GM20000 (cell line): ENCODE measurements around the gene SCRN1.

Source experiments
- DNase-seq: peaks from one replicate; pipeline ENCODE4 v3.0.0; 2012; ENCODE audit warnings: low spot score
- CTCF ChIP-seq: IDR thresholded peaks from 2 replicates; pipeline ENCODE4 v1.5.1; 2012; ENCODE audit warnings: mild to moderate bottlenecking, control low read depth; ENCODE audit errors: extremely low read depth, missing control alignments

Gene SCRN1

GRCh38 chr7:29918850-29919249, 70.8 kb downstream of the SCRN1 start:
- no peak for DNase-seq
- no peak for TF ChIP-seq CTCF

GRCh38 chr7:29917641-29918040, 72.0 kb downstream of the SCRN1 start:
- no peak for TF ChIP-seq CTCF
- DNase-seq, result no peak

GRCh38 chr7:29915481-29916215, 74.0 kb downstream of the SCRN1 start:
- no peak for DNase-seq
- no peak for TF ChIP-seq CTCF

GRCh38 chr7:29914180-29914579, 75.4 kb downstream of the SCRN1 start:
- TF ChIP-seq CTCF, result no peak
- no peak for DNase-seq

GRCh38 chr7:29906200-29907022, 83.2 kb downstream of the SCRN1 start:
- TF ChIP-seq CTCF, result no peak
- no peak for DNase-seq

GRCh38 chr7:29900745-29901144, 88.9 kb downstream of the SCRN1 start:
- no peak for TF ChIP-seq CTCF
- no peak for DNase-seq

- TF ChIP-seq CTCF, result no peak
Observed at GRCh38 chr7:29898301-29898700, 91.3 kb downstream of the SCRN1 start.

More at GRCh38 chr7:29898301-29898700, 91.3 kb downstream of the SCRN1 start:
- DNase-seq, result no peak
